ENCODE measurements around the gene MRC1. TPM values are rescaled to one million over a fixed set of nuclear protein-coding genes. Genes with fewer than 3 reads are reported as not detected.

MRC1 gene
- total and polyA plus RNA-seq, 4 donors = 4.0 to 73.9 (median 43.8) TPM

- DNase-seq (no peak), ATAC-seq (ENCODE audit: low FRiP score) (no peak)
Measured at GRCh38 chr10:17888189-17888588, 79.0 kb downstream of the MRC1 start.

GRCh38 chr10:17891435-17891834 lies 82.3 kb downstream of the MRC1 start:
- H3K4me3 ChIP-seq (ENCODE audit: low read length in 2 of 2) = no peak overlapping the region
- H3K9me3 ChIP-seq (ENCODE audit: control insufficient read depth, low read length) = no peaks in the 10 kb centered on the region
- H3K4me1 ChIP-seq (ENCODE audit: control insufficient read depth in 1 of 2, insufficient read depth in 2 of 2, low read length in 2 of 2) = no peaks in the 10 kb centered on the region
- no peak for ATAC-seq (ENCODE audit: low FRiP score)
- no peak overlapping the region for H3K27ac ChIP-seq (ENCODE audit: low read depth in 1 of 2, low read length in 2 of 2)
- peaks cover 0 to 2% of the 10 kb centered on the region in 2 donors for H3K27me3 ChIP-seq (ENCODE audit: control insufficient read depth in 1 of 2, insufficient read depth in 2 of 2, low read length in 1 of 2)
- no peaks in the 10 kb centered on the region for H3K36me3 ChIP-seq (ENCODE audit: control insufficient read depth in 1 of 2, insufficient read depth in 2 of 2, low read length in 1 of 2)
- 75 to 80% methylated on average over 9 of the region's 9 CpGs for WGBS, 2 donors
- DNase-seq = no peak
- intact Hi-C loops (cut with DNase I) = no loop called here

More at GRCh38 chr10:17888189-17888588, 79.0 kb downstream of the MRC1 start:
- Histone ChIP-seq H3K27ac (ENCODE audit: low read depth in 1 of 2, low read length in 2 of 2) (no peak overlapping the region), H3K36me3 (ENCODE audit: control insufficient read depth in 1 of 2, insufficient read depth in 2 of 2, low read length in 1 of 2) (no peaks in the 10 kb centered on the region), H3K4me1 (ENCODE audit: control insufficient read depth in 1 of 2, insufficient read depth in 2 of 2, low read length in 2 of 2) (no peaks in the 10 kb centered on the region), H3K9me3 (ENCODE audit: control insufficient read depth, low read length) (no peaks in the 10 kb centered on the region), H3K27me3 (ENCODE audit: control insufficient read depth in 1 of 2, insufficient read depth in 2 of 2, low read length in 1 of 2) (peaks cover 0 to 2% of the 10 kb centered on the region in 2 donors), H3K4me3 (ENCODE audit: low read length in 2 of 2) (no peak overlapping the region)
- intact Hi-C loops (cut with DNase I) = no loop called here

GRCh38 chr10:17904564-17904963 lies 95.4 kb downstream of the MRC1 start:
- Histone ChIP-seq H3K9me3 (ENCODE audit: control insufficient read depth, low read length) (no peaks in the 10 kb centered on the region), H3K36me3 (ENCODE audit: control insufficient read depth in 1 of 2, insufficient read depth in 2 of 2, low read length in 1 of 2) (no peaks in the 10 kb centered on the region), H3K4me1 (ENCODE audit: control insufficient read depth in 1 of 2, insufficient read depth in 2 of 2, low read length in 2 of 2) (no peaks in the 10 kb centered on the region), H3K27ac (ENCODE audit: low read depth in 1 of 2, low read length in 2 of 2) (no peak overlapping the region), H3K4me3 (ENCODE audit: low read length in 2 of 2) (no peak overlapping the region), H3K27me3 (ENCODE audit: control insufficient read depth in 1 of 2, insufficient read depth in 2 of 2, low read length in 1 of 2) (no peaks in the 10 kb centered on the region)
- WGBS, 2 donors = 91 to 92% methylated on average over 2 of the region's 2 CpGs
- intact Hi-C loops (cut with DNase I) = no loop called here
- DNase-seq = no peak
- no peak for ATAC-seq (ENCODE audit: low FRiP score)

- DNase-seq (no peak), ATAC-seq (ENCODE audit: low FRiP score) (no peak)
- Histone ChIP-seq H3K27me3 (ENCODE audit: control insufficient read depth in 1 of 2, insufficient read depth in 2 of 2, low read length in 1 of 2) (no peaks in the 10 kb centered on the region), H3K4me3 (ENCODE audit: low read length in 2 of 2) (no peak overlapping the region), H3K36me3 (ENCODE audit: control insufficient read depth in 1 of 2, insufficient read depth in 2 of 2, low read length in 1 of 2) (no peaks in the 10 kb centered on the region), H3K9me3 (ENCODE audit: control insufficient read depth, low read length) (no peaks in the 10 kb centered on the region), H3K4me1 (ENCODE audit: control insufficient read depth in 1 of 2, insufficient read depth in 2 of 2, low read length in 2 of 2) (no peaks in the 10 kb centered on the region), H3K27ac (ENCODE audit: low read depth in 1 of 2, low read length in 2 of 2) (no peak overlapping the region)
- intact Hi-C loops (cut with DNase I) = no loop called here
- 72 to 75% methylated on average over 3 of the region's 3 CpGs for WGBS, 2 donors
Measured at GRCh38 chr10:17905491-17905890, 96.3 kb downstream of the MRC1 start.

- intact Hi-C loops (cut with DNase I) = no loop called here
Measured at GRCh38 chr10:17906002-17906401, 96.9 kb downstream of the MRC1 start.

GRCh38 chr10:17907641-17908040 lies 98.5 kb downstream of the MRC1 start:
- no peaks in the 10 kb centered on the region for H3K36me3 ChIP-seq (ENCODE audit: control insufficient read depth in 1 of 2, insufficient read depth in 2 of 2, low read length in 1 of 2)
- H3K9me3 ChIP-seq (ENCODE audit: control insufficient read depth, low read length) = no peaks in the 10 kb centered on the region
- no peak overlapping the region for H3K4me3 ChIP-seq (ENCODE audit: low read length in 2 of 2)
- ATAC-seq (ENCODE audit: low FRiP score) (no peak), DNase-seq (no peak)
- 93 to 96% methylated on average over 4 of the region's 4 CpGs for WGBS, 2 donors
- no peak overlapping the region for H3K27ac ChIP-seq (ENCODE audit: low read depth in 1 of 2, low read length in 2 of 2)
- no peaks in the 10 kb centered on the region for H3K4me1 ChIP-seq (ENCODE audit: control insufficient read depth in 1 of 2, insufficient read depth in 2 of 2, low read length in 2 of 2)
- no peaks in the 10 kb centered on the region for H3K27me3 ChIP-seq (ENCODE audit: control insufficient read depth in 1 of 2, insufficient read depth in 2 of 2, low read length in 1 of 2)
- intact Hi-C loops (cut with DNase I) = loop anchor here in 1 of 2 donors (2.0 kb wide), 1 partner anchor 305 kb away; no protein-coding TSS in a partner anchor

More at GRCh38 chr10:17906002-17906401, 96.9 kb downstream of the MRC1 start:
- DNase-seq = no peak
- Histone ChIP-seq H3K4me1 (ENCODE audit: control insufficient read depth in 1 of 2, insufficient read depth in 2 of 2, low read length in 2 of 2) (no peaks in the 10 kb centered on the region), H3K4me3 (ENCODE audit: low read length in 2 of 2) (no peak overlapping the region), H3K36me3 (ENCODE audit: control insufficient read depth in 1 of 2, insufficient read depth in 2 of 2, low read length in 1 of 2) (no peaks in the 10 kb centered on the region), H3K27ac (ENCODE audit: low read depth in 1 of 2, low read length in 2 of 2) (no peak overlapping the region), H3K27me3 (ENCODE audit: control insufficient read depth in 1 of 2, insufficient read depth in 2 of 2, low read length in 1 of 2) (no peaks in the 10 kb centered on the region), H3K9me3 (ENCODE audit: control insufficient read depth, low read length) (no peaks in the 10 kb centered on the region)
- 51 to 56% methylated on average over 1 of the region's 1 CpG for WGBS, 2 donors
- no peak for ATAC-seq (ENCODE audit: low FRiP score)

GRCh38 chr10:17910125-17910789 lies 101.1 kb downstream of the MRC1 start:
- H3K9me3 ChIP-seq (ENCODE audit: control insufficient read depth, low read length) = no peaks in the 10 kb centered on the region
- no peaks in the 10 kb centered on the region for H3K4me1 ChIP-seq (ENCODE audit: control insufficient read depth in 1 of 2, insufficient read depth in 2 of 2, low read length in 2 of 2)
- WGBS, 2 donors = 16 to 17% methylated on average over 12 of the region's 12 CpGs
- no peak overlapping the region for H3K4me3 ChIP-seq (ENCODE audit: low read length in 2 of 2)
- intact Hi-C loops (cut with DNase I) = loop anchor here (2.0 to 5.0 kb wide), 4 partner anchors 192 to 402 kb away; no protein-coding TSS in a partner anchor
- H3K36me3 ChIP-seq (ENCODE audit: control insufficient read depth in 1 of 2, insufficient read depth in 2 of 2, low read length in 1 of 2) = no peaks in the 10 kb centered on the region
- H3K27me3 ChIP-seq (ENCODE audit: control insufficient read depth in 1 of 2, insufficient read depth in 2 of 2, low read length in 1 of 2) = no peaks in the 10 kb centered on the region
- DNase-seq (no peak), ATAC-seq (ENCODE audit: low FRiP score) (no peak)
- H3K27ac ChIP-seq (ENCODE audit: low read depth in 1 of 2, low read length in 2 of 2) = no peak overlapping the region

GRCh38 chr10:17912754-17913153 lies 103.6 kb downstream of the MRC1 start:
- H3K36me3 ChIP-seq (ENCODE audit: control insufficient read depth in 1 of 2, insufficient read depth in 2 of 2, low read length in 1 of 2) = no peaks in the 10 kb centered on the region
- H3K27ac ChIP-seq (ENCODE audit: low read depth in 1 of 2, low read length in 2 of 2) = no peak overlapping the region
- intact Hi-C loops (cut with DNase I) = loop anchor here (5.0 kb wide), 3 partner anchors 190 to 400 kb away; no protein-coding TSS in a partner anchor
- ATAC-seq (ENCODE audit: low FRiP score) = no peak
- DNase-seq = no peak
- H3K27me3 ChIP-seq (ENCODE audit: control insufficient read depth in 1 of 2, insufficient read depth in 2 of 2, low read length in 1 of 2) = no peaks in the 10 kb centered on the region
- WGBS, 2 donors = 6 to 10% methylated on average over 4 of the region's 4 CpGs
- no peaks in the 10 kb centered on the region for H3K9me3 ChIP-seq (ENCODE audit: control insufficient read depth, low read length)
- no peak overlapping the region for H3K4me3 ChIP-seq (ENCODE audit: low read length in 2 of 2)
- H3K4me1 ChIP-seq (ENCODE audit: control insufficient read depth in 1 of 2, insufficient read depth in 2 of 2, low read length in 2 of 2) = no peaks in the 10 kb centered on the region

- DNase-seq (no peak), ATAC-seq (ENCODE audit: low FRiP score) (no peak)
- 44 to 59% methylated on average over 5 of the region's 5 CpGs for WGBS, 2 donors
- intact Hi-C loops (cut with DNase I) = loop anchor here (2.0 to 5.0 kb wide), 4 partner anchors 189 to 399 kb away; no protein-coding TSS in a partner anchor
- Histone ChIP-seq H3K4me1 (ENCODE audit: control insufficient read depth in 1 of 2, insufficient read depth in 2 of 2, low read length in 2 of 2) (no peaks in the 10 kb centered on the region), H3K27ac (ENCODE audit: low read depth in 1 of 2, low read length in 2 of 2) (no peak overlapping the region), H3K9me3 (ENCODE audit: control insufficient read depth, low read length) (no peaks in the 10 kb centered on the region), H3K36me3 (ENCODE audit: control insufficient read depth in 1 of 2, insufficient read depth in 2 of 2, low read length in 1 of 2) (no peaks in the 10 kb centered on the region), H3K27me3 (ENCODE audit: control insufficient read depth in 1 of 2, insufficient read depth in 2 of 2, low read length in 1 of 2) (no peaks in the 10 kb centered on the region), H3K4me3 (ENCODE audit: low read length in 2 of 2) (no peak overlapping the region)
Measured at GRCh38 chr10:17913604-17914003, 104.5 kb downstream of the MRC1 start.
